ENCODE data around the gene TAGLN3.

GRCh38 chr3:112034436-112034835 lies 35.7 kb downstream of the TAGLN3 start, which contains the start of gene TMPRSS7:
- TF ChIP-seq ZBTB25 (CRISPR knock-in tag; IDR thresholded peaks at IDR 0.05) (no peak), IRF1 (CRISPR knock-in tag; IDR thresholded peaks at IDR 0.05; ENCODE audit: low read depth) (no peak), CHD2 (IDR thresholded peaks at IDR 0.05; ENCODE audit: low read depth, low read length) (no peak), CREB1 (IDR thresholded peaks at IDR 0.05) (no peak), CREB1 (CRISPR knock-in tag; IDR thresholded peaks at IDR 0.05) (no peak), JUND (CRISPR knock-in tag; IDR thresholded peaks at IDR 0.05) (no peak), ZNF773 (CRISPR knock-in tag; IDR thresholded peaks at IDR 0.05; ENCODE audit: borderline replicate concordance) (no peak), MTA3 (CRISPR knock-in tag; IDR thresholded peaks at IDR 0.05) (no peak), CTCF (CRISPR knock-in tag; IDR thresholded peaks at IDR 0.05) (no peak)
